HG03175 (cell line): ENCODE results near the gene CDH11.

ENCODE experiments used
- ATAC-seq: cut with Tn5 transposase; IDR thresholded peaks from one replicate; pipeline ENCODE4 v1.9.1; 2021; ENCODE audit warnings: mild to moderate bottlenecking, moderate library complexity; ENCODE audit not compliant: unreplicated experiment

The CDH11 gene

DNA sequence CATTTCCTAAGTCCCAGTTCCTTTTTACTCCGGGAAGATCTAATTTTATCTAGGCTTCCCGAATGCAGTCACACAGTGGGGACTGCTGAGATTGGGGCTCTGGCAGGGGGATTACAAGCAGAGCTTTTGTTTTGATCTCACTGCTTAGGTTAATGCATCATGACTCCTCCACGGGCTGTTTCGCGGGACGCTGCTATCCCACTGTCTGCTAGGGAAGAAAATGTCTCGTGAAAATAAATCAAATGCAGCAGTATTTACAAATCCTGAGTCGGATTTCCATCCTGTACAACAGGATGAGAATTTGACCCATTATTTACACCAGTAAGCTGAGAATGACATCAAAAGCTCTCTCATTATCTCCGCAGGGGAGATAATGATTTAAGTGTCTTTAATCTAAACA, 83.8 kb downstream of the CDH11 start:
- ATAC-seq: no peak

DNA sequence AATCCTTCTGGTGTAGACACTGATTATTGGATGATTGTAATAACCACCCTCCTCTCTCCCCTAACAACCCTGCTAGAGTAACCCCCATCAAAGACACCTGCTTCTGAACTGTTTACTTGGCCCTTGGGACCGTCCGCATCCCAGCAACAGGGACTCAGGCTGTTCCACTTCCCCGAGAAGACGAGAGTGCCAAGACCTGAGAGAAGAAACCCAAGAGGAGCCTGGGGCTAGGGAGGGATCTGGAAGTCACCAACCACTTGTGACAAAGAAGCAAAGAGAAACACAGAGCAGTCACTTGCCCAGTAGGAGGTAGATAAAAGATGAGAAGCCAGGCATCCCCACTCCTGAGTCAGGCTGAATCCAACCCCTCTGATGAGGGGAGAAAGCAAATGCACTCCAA, 84.3 kb downstream of the CDH11 start:
- ATAC-seq: no peak

DNA sequence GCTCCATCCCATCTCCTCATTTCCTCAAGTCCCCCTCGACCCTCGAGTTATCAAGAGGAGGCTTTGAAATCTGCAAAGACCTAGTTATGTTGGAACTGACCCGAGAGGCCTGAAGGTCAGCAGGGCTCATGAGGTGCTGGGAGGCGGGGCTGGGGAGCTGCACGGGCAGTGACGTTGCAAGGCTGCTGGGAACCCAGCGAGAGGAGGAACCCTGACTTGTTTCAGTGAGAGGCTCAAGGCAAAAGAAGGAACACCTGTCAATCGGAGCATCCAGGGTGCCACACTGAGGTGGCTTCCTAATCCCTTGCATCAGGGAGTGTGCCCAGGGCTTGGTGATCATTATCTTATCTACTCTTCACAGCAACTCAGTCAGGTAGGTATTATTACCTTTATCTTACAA, 86.9 kb downstream of the CDH11 start:
- no peak for ATAC-seq

DNA sequence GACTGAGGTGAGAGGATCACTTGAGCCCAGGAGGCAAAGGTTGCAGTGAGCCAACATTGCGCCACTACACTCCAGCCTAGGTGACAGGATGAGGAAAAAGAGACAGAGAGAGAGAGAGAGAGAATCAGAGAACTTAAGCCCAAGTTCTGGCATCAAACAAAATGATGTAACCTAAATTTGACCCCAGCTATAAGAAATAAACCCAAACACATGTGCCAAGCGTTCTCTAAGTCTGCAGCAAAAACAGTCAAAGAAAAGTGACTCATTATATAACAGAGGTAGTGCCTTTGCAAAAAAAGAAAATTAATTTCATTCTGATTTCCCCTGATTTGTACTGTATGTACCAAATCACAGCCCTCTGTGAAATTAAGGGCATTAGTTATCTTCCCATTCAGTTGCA, 89.5 kb downstream of the CDH11 start:
- ATAC-seq: no peak

DNA sequence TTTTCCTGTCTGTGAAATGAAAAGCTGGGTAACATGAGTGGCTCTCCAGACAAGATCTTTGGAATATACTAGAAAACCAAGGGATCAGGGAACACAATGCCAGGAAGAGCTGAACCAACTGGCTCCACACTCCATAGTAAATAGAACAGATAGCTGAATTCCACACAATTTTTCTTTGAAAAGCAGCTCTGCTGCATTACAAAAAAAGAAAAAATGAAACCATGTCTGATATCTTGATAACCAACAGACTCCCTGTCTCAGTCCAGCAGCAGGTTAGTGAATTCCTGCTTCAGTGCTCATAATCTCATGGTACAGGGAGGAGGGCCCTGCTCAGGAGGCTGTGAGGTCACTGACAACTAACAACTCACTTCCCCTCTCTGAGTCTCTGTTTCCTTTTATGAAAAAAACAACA, 97.1 kb downstream of the CDH11 start:
- no peak for ATAC-seq

DNA sequence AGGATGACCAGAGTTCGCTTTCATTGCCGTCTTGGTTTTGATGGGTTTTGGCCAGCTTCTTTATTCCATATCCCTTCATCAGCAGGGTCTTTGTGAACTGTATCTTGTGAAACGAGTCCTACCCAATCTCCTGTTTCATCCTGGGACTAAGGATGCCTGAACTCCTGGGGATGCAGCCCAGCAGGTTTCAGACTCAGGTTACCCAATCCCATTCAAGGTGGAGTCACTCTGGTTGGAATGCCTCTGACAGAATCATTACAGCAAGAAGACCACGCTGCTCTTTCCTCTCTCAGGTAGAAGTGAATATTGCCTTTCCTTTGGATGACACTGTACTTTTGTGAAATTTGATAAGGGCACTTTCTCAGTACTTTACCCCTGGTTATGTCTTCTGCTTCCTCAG, 98.1 kb downstream of the CDH11 start:
- no peak for ATAC-seq

DNA sequence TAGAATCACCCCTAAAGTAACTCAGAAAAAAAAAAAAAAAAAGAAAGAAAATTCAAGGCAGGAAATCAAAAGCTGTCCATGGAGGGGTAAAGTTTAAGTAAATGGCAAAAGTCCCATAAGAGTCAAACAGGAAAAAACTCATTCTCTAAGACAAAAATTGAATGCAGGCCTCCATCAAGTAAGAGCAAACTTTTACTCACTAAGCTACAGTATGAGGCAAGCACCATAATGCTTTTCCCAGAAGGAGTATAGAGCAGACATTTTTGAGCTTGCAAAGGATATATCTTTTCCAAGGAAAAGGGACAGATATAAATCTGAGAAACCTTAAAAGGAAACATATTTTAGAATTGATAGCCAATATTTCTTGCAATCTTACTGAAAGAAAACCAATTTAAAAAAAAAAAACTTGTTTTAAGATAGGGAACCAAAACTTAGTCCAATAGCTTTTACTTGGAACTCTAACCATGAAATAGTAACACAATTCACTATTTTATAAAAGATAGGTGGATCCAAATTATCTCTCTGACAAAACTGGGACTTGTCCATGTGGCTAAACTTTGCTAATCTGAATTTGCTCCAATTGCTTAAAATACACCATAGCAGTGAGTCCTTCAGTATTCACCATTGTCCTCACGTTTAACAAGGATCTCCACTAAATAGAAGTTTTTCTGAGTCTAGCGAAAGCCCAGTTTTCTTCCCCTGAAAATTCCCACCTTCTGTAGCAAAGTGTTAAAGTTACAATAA, 99.8 kb downstream of the CDH11 start:
- ATAC-seq: no peak

DNA sequence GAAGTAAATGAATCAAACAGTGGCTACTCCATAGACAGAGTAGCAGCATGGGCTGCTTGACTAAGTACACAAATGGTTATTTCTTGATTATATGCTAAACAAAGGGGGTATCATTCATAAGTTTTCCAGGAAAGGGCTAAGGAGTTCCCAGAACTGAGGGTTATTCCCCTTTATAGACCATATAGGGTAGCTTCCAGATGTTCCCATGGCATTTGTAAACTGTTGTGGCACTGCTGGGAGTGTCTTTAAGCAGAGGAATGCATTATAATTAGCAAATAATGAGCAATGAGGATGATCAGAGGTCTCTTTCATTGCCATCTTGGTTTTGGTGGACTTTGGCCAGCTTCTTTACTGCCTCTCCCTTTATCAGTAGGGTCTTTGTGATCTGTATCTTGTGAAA, 105.1 kb downstream of the CDH11 start:
- ATAC-seq: no peak

DNA sequence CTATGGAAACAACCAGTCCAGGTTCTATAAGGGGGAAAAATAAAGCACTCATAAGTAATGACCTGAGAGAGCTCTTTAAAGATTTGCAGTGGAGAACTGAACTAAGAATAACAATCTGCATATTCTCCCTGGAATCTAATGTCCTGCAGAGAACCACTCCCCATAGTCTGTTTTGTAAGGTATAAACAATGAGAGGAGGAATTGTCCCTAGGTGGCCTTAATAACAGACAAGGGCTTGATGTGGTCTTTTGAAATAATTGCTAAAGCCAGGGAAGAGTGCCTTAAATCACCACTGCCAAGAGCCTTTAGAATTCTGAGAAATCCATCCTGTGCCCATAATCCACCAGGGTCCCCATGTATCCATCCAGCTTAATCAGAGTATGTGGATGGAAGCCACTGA, 106.3 kb downstream of the CDH11 start:
- ATAC-seq: no peak

DNA sequence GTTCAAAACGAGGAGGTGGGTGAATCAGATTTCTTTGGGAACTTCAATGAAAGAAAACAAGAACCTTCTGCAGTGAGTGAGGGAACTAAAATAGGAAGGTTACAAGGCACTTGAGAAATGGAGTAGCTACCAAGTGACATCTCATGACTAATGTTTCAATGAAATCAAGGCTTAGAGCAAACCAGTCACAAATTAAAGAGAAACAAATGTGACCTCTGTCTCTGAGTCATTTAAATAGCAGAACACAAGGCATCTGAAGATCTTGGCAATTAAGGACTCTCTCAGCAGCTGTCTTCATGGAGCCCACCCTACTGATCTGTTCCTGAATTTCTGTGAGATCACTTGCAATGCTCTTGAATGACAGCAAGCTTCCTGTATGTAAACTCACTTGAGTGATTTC, 109.5 kb downstream of the CDH11 start:
- no peak for ATAC-seq

DNA sequence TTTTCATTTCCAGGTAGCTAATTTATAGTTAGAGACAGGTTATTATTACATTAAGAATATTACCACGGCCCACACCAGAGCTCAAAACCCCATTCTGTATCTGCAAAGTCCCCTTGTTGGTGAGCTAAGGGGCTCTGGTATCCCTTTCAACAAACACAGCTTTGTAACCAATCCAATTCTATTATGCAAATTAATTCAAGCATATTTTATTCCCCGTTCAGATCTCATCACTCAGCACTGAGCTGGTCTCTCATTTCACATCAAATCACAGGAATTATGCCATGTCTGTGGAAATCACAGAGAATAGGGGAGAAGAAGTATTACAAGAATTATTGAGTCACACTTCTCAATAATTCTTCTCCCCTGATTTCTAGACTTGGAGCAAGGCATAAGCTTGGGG, 111.7 kb downstream of the CDH11 start:
- ATAC-seq: no peak

DNA sequence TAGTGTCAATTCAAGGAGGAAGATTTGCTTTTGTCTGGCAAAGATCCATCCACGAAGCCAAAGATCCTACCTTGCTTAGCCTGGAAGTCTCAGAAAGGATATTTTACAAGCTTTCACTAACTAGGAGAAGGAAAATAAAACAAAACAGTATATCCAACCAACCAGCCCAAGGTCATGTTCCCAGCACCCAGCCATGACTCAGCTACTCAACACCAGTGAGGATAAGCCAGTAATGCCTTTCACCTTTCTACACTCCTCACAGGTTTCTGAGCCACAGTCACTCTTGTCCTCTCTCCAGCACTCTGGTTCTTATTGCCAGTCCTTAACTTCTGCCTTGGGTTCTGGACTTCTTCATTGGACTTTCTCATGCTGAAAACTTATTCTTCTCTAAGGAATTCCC, 116.2 kb downstream of the CDH11 start:
- ATAC-seq: no peak

DNA sequence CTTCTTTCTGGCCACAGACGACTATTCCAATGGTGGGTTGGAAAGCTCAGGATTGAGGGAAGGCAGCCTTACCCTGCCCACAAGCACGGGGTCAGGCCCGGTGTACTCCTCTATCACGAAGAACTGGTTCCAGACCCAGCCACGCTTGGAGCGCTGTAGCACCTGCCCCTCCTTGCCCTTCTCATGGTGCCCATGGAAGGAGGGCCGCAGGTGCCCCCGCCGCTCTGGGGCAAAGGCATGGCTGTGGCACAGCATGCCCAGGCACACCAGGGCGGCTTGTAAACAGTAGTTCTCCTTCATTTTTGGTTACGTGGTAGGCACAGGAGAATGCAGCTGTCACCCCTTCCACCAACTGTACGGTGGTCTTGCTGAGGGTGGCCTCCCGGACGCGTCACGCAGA, 117.3 kb downstream of the CDH11 start:
- no peak for ATAC-seq

DNA sequence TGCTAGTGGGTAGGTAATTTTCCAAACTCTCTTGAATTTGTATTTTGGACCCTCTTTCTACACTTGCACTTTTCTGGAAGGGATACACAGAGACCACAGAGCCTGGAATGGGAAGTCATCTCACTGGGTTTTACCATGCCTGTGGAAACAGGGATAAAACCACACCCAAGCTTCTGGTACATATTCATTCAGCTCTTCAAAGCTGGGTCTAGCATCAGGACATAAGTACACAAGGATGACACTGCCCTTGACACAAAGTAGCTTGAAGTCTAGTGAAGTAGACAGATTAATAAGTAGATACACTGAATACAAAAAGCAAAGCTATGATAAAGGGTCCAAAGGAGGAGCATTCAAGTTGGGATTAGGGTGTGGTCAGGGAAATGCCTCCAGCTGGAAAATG, 118.2 kb downstream of the CDH11 start:
- ATAC-seq: no peak

DNA sequence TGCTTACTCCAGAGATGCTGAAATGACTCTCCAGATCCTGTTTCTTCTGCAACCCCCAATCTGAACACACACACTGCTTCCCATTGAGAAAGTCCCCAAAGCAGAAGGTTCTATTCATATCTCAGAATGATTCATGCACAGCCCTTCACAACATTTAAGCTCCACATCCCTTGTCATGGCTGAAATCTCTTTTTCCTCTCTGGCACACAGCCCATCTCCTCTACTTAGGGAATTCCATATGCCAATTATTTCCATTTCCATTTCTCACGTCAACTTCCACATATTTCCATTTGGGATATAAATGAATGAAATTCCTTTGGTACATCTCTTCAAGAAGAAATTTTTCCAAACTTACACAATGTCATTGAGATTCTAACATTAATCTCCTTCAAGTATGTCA, 119.6 kb downstream of the CDH11 start:
- ATAC-seq: no peak

DNA sequence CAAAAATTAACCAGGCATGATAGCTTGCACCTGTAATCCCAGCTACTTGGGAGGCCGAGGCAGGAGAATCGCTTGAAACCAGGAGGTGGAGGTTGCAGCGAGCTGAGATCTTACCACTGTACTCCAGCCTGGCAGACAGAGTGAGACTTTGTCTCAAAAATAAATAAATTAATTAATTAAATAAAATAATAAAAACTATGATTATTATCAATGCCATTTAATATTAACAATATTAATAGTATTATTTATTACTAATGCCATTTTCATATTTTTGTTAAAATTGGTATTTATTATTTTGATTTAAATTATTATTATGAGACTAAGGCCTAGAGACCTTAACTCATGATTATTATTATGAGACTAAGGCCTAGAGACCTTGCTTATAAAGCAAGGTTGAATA, 121.2 kb downstream of the CDH11 start:
- ATAC-seq: no peak

DNA sequence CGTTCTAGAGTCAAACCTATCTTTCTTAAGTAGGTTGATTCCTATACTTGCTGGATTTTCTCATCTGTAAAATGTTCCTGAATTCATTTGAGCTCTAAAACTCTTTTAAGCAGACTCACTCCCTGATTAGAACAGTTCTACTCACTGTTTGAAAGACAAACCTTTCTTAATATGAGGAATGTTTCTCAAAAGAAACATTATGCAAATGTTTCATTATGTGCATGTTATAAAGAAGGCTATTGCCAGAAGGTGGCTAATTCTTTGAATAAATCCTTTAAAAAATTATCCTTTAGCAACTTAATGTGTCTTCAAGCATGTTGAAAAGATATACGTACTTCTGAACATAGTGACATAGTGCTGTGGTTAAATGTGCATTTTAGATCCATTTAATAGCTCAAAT, 124.1 kb downstream of the CDH11 start:
- no peak for ATAC-seq

DNA sequence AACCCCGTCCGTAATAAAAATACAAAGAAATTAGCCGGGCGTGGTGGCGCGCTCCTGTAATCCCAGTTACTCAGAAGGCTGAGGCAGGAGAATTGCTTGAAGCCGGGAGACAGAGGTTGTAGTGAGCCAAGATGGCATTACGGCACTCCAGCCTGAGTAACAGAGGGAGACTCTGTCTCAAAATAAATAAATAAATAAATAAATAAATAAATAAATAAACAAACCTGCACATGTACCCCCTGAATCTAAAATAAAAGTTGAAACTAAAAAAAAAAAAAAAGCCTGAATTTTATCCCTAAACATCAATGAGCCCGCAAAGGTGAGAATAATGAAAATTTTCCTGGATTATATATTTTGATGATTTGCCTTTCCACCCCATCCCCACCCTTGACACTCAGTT, 124.7 kb downstream of the CDH11 start:
- no peak for ATAC-seq

DNA sequence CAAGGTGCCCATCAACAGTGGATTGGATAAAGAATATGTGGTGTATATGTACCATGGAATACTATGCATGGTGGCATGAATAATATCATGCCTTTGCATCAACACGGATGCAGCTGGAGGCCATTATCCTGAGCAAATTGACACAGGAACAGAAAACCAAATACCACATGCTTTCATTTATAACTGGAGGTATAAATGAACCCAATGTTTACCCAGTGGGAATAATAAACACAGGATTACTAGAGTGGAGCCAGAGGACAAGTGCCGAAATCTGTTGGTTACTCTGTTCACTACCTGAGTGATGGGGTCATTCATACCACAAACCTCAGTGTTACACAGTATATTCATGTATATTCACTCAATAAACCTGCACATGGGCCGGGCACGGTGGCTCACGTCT, 125.2 kb downstream of the CDH11 start:
- ATAC-seq: no peak

DNA sequence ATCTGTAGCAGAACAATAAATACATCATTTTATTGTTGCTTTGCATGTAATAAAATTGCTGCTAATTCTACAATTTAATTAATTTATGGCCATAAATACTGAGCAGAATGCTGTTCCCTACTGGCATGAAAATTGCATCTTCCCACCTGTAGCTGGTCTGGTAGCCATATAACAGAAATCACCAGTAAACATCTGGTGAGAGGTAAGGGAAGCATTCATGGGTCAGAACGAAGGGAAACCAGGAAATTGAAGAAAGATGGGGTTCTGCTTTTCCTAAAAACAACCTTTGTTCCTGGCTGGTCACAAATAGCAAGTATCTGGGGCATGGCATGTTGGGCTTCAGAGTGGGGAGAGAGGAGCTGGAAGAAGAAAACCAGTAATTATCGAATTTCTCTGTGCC, 128.4 kb downstream of the CDH11 start:
- ATAC-seq: no peak

DNA sequence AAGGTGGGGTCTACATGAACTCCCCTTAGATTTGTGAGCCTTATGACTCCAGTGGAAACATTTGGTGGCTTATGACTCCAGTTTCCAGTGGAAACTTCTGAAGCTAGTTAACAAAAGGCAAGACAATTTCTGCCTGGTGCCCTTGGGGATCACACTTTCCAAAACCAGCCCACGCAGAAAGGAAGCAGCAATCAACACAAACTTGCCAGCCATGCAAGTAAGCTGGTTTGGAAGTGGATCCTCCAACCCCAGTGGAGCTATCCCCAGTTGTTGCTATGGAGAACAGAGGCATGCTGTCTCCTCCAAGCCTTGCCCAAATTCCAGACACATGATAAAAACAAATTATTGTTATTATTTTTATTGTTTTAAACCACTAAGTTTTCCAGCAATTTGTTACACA, 130.9 kb downstream of the CDH11 start:
- no peak for ATAC-seq

DNA sequence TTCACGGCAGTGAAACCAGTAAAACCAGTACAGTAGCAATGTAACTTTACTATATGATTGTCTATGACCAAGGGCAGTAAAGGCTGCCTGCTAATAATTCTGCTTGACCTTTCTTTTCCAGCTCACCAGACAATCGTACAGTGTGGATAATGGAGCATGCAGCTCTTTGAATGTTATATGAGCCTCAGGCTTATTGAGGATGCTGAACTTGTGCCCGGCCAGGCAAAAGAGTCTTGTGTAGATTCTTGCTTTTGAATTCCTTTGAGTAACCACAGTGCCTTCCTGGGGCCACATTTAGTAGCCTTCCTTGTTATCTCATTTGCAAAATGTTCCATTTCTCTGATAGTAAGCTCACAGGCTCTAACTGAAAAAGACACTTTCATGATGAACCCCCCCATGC, 131.8 kb downstream of the CDH11 start:
- no peak for ATAC-seq

DNA sequence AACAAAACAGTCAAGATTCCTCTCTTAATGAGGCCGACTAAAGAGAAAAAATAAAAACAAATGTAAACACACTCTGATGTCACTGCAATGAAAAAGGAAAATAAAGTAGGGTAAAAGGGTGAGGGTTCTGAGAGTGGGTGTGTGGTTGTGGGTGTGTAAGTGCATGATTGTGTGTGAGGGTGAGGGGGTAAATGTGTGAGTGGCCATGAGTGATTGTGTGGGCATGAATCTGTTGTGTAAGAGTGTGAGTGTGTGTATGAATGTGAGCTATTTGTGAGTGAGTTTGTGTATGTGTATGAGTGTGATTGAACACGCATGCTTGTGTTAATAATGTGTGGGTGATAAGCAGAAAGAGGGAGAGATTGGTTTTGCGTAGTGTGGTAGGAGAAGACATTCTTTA, 132.8 kb downstream of the CDH11 start:
- ATAC-seq: no peak
